ENCODE results near the gene ST6GALNAC6. TPM values are rescaled to one million over a fixed set of nuclear protein-coding genes. Genes with fewer than 3 reads are reported as not detected.
"Not testable (repeated sequence)": the region's sequence is repeated elsewhere in the genome, so short reads cannot be mapped to it uniquely, and the experiment has no call there.

ST6GALNAC6 gene
- total RNA-seq, 1 donor from 2014 or later, result 25.6 TPM

GRCh38 chr9:127847178-127847510 lies 52.3 kb downstream of the ST6GALNAC6 start:
- H3K4me3 ChIP-seq (ENCODE audit: low read depth, low read length), result no peak overlapping the region
- no peaks in the 10 kb centered on the region for H3K36me3 ChIP-seq (ENCODE audit: control insufficient read depth, insufficient read depth, low read length)
- no peak for DNase-seq (ENCODE audit: low read depth)
- H3K27me3 ChIP-seq (ENCODE audit: control insufficient read depth, insufficient read depth, low read length), result no peaks in the 10 kb centered on the region
- TF ChIP-seq, protein P1, sequence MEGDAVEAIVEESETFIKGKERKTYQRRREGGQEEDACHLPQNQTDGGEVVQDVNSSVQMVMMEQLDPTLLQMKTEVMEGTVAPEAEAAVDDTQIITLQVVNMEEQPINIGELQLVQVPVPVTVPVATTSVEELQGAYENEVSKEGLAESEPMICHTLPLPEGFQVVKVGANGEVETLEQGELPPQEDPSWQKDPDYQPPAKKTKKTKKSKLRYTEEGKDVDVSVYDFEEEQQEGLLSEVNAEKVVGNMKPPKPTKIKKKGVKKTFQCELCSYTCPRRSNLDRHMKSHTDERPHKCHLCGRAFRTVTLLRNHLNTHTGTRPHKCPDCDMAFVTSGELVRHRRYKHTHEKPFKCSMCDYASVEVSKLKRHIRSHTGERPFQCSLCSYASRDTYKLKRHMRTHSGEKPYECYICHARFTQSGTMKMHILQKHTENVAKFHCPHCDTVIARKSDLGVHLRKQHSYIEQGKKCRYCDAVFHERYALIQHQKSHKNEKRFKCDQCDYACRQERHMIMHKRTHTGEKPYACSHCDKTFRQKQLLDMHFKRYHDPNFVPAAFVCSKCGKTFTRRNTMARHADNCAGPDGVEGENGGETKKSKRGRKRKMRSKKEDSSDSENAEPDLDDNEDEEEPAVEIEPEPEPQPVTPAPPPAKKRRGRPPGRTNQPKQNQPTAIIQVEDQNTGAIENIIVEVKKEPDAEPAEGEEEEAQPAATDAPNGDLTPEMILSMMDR (IDR thresholded peaks at IDR 0.05; ENCODE audit: insufficient read depth, low read length, poor library complexity, severe bottlenecking), result no peak

- no peaks in the 10 kb centered on the region for H3K36me3 ChIP-seq (ENCODE audit: control insufficient read depth, insufficient read depth, low read length)
- H3K4me3 ChIP-seq (ENCODE audit: low read depth, low read length), result no peak overlapping the region
- H3K27me3 ChIP-seq (ENCODE audit: control insufficient read depth, insufficient read depth, low read length), result no peaks in the 10 kb centered on the region
- TF ChIP-seq, protein P1 (IDR thresholded peaks at IDR 0.05; ENCODE audit: insufficient read depth, low read length, poor library complexity, severe bottlenecking), result no peak
- DNase-seq (ENCODE audit: low read depth), result no peak
These were observed 52.8 kb downstream of the ST6GALNAC6 start for GRCh38 chr9:127846443-127847177.

DNA sequence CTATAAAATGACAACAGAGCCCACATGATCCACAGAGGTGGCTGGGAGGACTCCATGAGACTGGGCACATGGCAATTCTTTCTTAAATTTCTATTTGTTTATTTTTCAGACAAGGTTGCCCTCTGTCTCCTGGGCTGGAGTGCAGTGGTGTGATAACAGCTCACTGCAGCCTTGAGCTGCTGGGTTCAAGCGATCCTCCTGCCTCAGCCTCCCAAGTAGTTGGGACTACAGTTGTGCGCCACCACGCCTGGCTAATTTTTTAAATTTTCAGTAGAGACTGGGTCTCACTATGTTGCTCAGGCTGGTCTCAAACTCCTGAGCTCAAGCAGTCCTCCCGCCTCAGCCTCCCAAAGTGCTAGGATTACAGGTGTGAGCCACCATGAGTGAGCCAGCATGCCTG lies 53.8 kb downstream of the ST6GALNAC6 start:
- H3K36me3 ChIP-seq (ENCODE audit: control insufficient read depth, insufficient read depth, low read length); H3K27me3 ChIP-seq (ENCODE audit: control insufficient read depth, insufficient read depth, low read length); DNase-seq (ENCODE audit: low read depth); H3K4me3 ChIP-seq (ENCODE audit: low read depth, low read length): not testable (repeated sequence)

GRCh38 chr9:127844821-127845359 lies 54.5 kb downstream of the ST6GALNAC6 start:
- TF ChIP-seq, protein P1 (IDR thresholded peaks at IDR 0.05; ENCODE audit: insufficient read depth, low read length, poor library complexity, severe bottlenecking), result no peak
- Histone ChIP-seq H3K4me3 (ENCODE audit: low read depth, low read length) (no peak overlapping the region), H3K36me3 (ENCODE audit: control insufficient read depth, insufficient read depth, low read length) (no peaks in the 10 kb centered on the region), H3K27me3 (ENCODE audit: control insufficient read depth, insufficient read depth, low read length) (no peaks in the 10 kb centered on the region)
- no peak for DNase-seq (ENCODE audit: low read depth)

DNA sequence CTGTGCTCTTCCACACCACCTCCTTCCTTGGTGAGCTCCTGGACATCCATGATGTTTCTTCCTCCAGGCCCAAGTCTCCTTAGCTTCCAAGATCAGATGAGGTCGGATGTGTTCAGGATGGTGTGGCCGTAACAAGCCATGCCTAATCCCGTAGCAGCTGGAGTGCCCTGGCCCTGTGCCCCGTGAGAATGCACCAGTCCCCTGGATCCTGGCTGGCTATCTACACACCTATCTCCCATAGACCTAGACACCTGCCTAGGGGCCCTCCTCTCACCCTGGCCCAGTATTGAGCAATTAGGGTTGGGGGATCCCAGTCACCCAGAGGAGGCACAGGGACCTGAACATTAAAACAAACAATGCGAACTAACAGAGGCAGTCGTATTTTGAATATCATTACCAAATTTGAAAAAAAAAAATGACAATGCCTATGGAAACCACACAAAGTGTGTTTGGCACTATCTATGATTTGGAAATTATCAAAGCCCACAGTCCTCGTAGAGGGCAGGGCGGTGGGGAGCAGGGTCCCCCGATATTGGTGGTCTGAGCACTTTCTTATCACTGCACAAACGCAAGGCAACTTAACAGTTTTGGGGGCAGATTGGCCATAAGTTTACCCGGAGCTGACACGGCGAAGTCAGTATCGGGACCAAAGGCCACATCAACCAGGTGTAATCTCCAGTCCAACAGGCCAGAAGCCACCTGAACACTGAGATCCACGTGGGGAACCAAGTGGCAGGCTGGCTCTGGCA lies 58.1 kb downstream of the ST6GALNAC6 start:
- no peaks in the 10 kb centered on the region for H3K27me3 ChIP-seq (ENCODE audit: control insufficient read depth, insufficient read depth, low read length)
- no peak overlapping the region for H3K4me3 ChIP-seq (ENCODE audit: low read depth, low read length)
- no peak for DNase-seq (ENCODE audit: low read depth)
- H3K36me3 ChIP-seq (ENCODE audit: control insufficient read depth, insufficient read depth, low read length), result no peaks in the 10 kb centered on the region
- TF ChIP-seq, protein P1 (IDR thresholded peaks at IDR 0.05; ENCODE audit: insufficient read depth, low read length, poor library complexity, severe bottlenecking), result no peak

DNA sequence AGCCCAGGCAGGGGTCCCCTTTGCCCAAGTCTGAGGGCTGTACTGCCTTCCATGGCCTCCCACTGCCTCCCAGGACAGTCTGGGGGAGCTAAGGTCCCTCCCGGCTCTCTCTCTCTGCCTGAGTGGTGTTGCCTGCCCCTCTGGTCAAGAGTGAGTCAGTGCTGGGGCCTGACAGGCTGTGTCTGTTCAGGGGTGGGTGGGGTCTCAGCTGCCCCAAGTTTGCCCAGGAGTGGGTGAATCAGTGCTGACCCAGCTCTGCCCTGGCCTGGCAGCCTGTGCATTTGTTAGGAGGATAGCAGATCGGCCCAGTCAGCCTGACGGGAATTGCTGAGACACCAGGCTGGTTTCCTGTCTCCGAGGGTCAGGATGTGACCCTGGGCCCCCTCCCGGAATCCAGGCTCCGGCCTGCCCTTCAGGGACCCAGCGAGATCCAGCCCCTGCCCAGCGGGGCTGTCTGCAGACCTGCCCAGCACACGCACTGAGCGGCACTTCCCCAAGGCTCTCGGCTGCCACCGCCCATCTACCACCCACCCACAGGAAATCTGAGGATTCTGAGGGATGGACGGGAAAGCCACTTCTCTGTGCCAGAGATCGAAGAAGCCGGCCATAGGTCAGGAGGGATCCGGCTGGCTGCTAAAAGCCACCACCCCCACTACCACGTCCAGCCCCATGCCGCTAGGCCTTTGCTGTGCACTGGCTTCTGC lies 60.9 kb downstream of the ST6GALNAC6 start:
- peak; percentile 75 for DNase-seq (ENCODE audit: low read depth)
- Histone ChIP-seq H3K27me3 (ENCODE audit: control insufficient read depth, insufficient read depth, low read length) (no peaks in the 10 kb centered on the region), H3K4me3 (ENCODE audit: low read depth, low read length) (no peak overlapping the region), H3K36me3 (ENCODE audit: control insufficient read depth, insufficient read depth, low read length) (no peaks in the 10 kb centered on the region)
- TF ChIP-seq, protein P1 (IDR thresholded peaks at IDR 0.05; ENCODE audit: insufficient read depth, low read length, poor library complexity, severe bottlenecking), result no peak

Data from kidney epithelial cell (primary cell).